B cell (primary cell): ENCODE data around the gene TECPR2. TPM values are rescaled to one million over a fixed set of nuclear protein-coding genes. Genes with fewer than 3 reads are reported as not detected.

Experiments used
- ATAC-seq: fragments of 200-7000 bp; cut with Tn5 transposase; one replicate; pipeline ENCODE4 v1.10.0; 2021; ENCODE audit warnings: low read depth, mild to moderate bottlenecking, moderate number of reproducible peaks, moderate library complexity
- CTCF ChIA-PET: fragments of 350-600 bp; sonication (Branson Sonifier 250); formaldehyde crosslinking; loops from one replicate; lab custom pipeline; 2021; ENCODE audit warnings: antibody characterized with exemption, inconsistent platforms; lab: Charles Lee
- POLR2A ChIA-PET: fragments of 350-600 bp; sonication (Branson Sonifier 250); formaldehyde crosslinking; loops from one replicate; lab custom pipeline; 2021; ENCODE audit warnings: antibody characterized with exemption; lab: Charles Lee
- DNase-seq: peaks from one replicate; pipeline ENCODE4 v3.0.0; 2013
- H2AFZ ChIP-seq: 2 replicates; pipeline ENCODE4 v1.6.1; 2012; ENCODE audit warnings: mild to moderate bottlenecking, low read depth, low read length; ENCODE audit not compliant: insufficient read depth, poor library complexity, severe bottlenecking
- H3K27ac ChIP-seq, 2 donors: 1 replicate in 1 of 2; 2 replicates in 1 of 2; pipeline ENCODE4 v1.5.1; 2012 to 2013; ENCODE audit warnings: low read length in 2 of 2, mild to moderate bottlenecking in 2 of 2, moderate library complexity in 1 of 2
- H3K27me3 ChIP-seq, 4 experiments: fragments of 200-600 bp in 1 of 4; sonication (generic) in 1 of 4; replicated peaks in 1 of 4; 1 replicate in 2 of 4; 2 replicates in 2 of 4; pipeline versions ENCODE4 v1.6.1 to v1.7.0; 2013 to 2016; ENCODE audit warnings: low read length in 3 of 4, mild to moderate bottlenecking in 2 of 4, mixed read lengths in 1 of 4, moderate library complexity in 1 of 4; ENCODE audit not compliant: insufficient read depth in 4 of 4, control insufficient read depth in 3 of 4; ENCODE audit errors: control extremely low read depth in 1 of 4
- H3K36me3 ChIP-seq, 2 experiments: replicated peaks in 1 of 2; 1 replicate in 1 of 2; 2 replicates in 1 of 2; pipeline versions ENCODE4 v1.6.1 to v1.7.1; 2013; ENCODE audit warnings: low read length in 1 of 2; ENCODE audit not compliant: insufficient read depth in 2 of 2, control insufficient read depth in 1 of 2; ENCODE audit errors: control extremely low read depth in 1 of 2, extremely low read depth in 1 of 2
- H3K4me1 ChIP-seq, 2 donors: fragments of 200-600 bp in 1 of 2; sonication (generic) in 1 of 2; 1 replicate in 1 of 2; 2 replicates in 1 of 2; pipeline versions ENCODE4 v1.5.1 to v1.6.1; 2013 to 2017; ENCODE audit warnings: low read length in 2 of 2; ENCODE audit not compliant: control insufficient read depth in 2 of 2, insufficient read depth in 2 of 2
- H3K4me2 ChIP-seq: replicated peaks from 2 replicates; pipeline ENCODE3; 2012; ENCODE audit warnings: mild to moderate bottlenecking, low read depth, low read length; ENCODE audit not compliant: poor library complexity, severe bottlenecking
- H3K4me3 ChIP-seq, 5 experiments: fragments of 200-600 bp in 1 of 5; sonication (generic) in 1 of 5; 1 replicate in 3 of 5; 2 replicates in 2 of 5; pipeline versions ENCODE4 v1.5.1 to v1.7.0; 2011 to 2016; ENCODE audit warnings: low read length in 4 of 5, mild to moderate bottlenecking in 4 of 5, low read depth in 2 of 5, control low read depth in 1 of 5, moderate library complexity in 1 of 5; ENCODE audit not compliant: insufficient read depth in 1 of 5; ENCODE audit errors: control extremely low read depth in 1 of 5, extremely low read depth in 1 of 5
- H3K79me2 ChIP-seq: fragments of 200-600 bp; sonication (generic); one replicate; pipeline ENCODE4 v1.6.0; 2016; ENCODE audit warnings: low read length; ENCODE audit not compliant: control insufficient read depth, insufficient read depth
- H3K9ac ChIP-seq: fragments of 200-600 bp; sonication (generic); 2 replicates; pipeline ENCODE4 v1.6.1; 2017; ENCODE audit warnings: mild to moderate bottlenecking, low read length, moderate library complexity
- H3K9me3 ChIP-seq, 3 donors: one replicate each; pipeline versions ENCODE4 v1.6.1 to v1.7.1; 2013; ENCODE audit warnings: low read length in 2 of 3; ENCODE audit not compliant: control insufficient read depth in 2 of 3, insufficient read depth in 1 of 3; ENCODE audit errors: control extremely low read depth in 1 of 3
- H4K20me1 ChIP-seq: 2 replicates; pipeline ENCODE4 v1.6.0; 2012; ENCODE audit warnings: mild to moderate bottlenecking, low read length; ENCODE audit not compliant: insufficient read depth, control insufficient read depth, poor library complexity, severe bottlenecking
- H3K27ac Mint-ChIP-seq: one replicate; pipeline ENCODE4 v1.8.0; 2021; ENCODE audit warnings: mixed read lengths
- H3K27me3 Mint-ChIP-seq: one replicate; pipeline ENCODE4 v1.8.0; 2021; ENCODE audit warnings: mixed read lengths
- H3K4me1 Mint-ChIP-seq: one replicate; pipeline ENCODE4 v1.8.0; 2021; ENCODE audit warnings: mixed read lengths
- H3K4me3 Mint-ChIP-seq: one replicate; pipeline ENCODE4 v1.8.0; 2021; ENCODE audit warnings: mixed read lengths
- H3K9me3 Mint-ChIP-seq: one replicate; pipeline ENCODE4 v1.8.0; 2022; ENCODE audit warnings: mixed read lengths; ENCODE audit not compliant: insufficient read depth
- CTCF ChIP-seq: fragments of 200-600 bp; IDR thresholded peaks from one replicate; pipeline ENCODE4 v1.8.0; 2022; ENCODE audit warnings: antibody characterized with exemption, mild to moderate bottlenecking
- EZH2 ChIP-seq: IDR thresholded peaks from 2 replicates; pipeline ENCODE4 v1.6.1; 2012; ENCODE audit warnings: borderline replicate concordance, low read depth, mild to moderate bottlenecking, moderate library complexity, low read length; ENCODE audit not compliant: insufficient read depth, poor library complexity, severe bottlenecking
- WGBS: methylation state at CpG from one replicate; pipeline ENCODE4 v1.1.5; 2013; ENCODE audit warnings: missing lambda C conversion rate; ENCODE audit not compliant: insufficient coverage; 5-methylcytosine and 5-hydroxymethylcytosine counted together
- intact Hi-C: fragments of 100-400 bp; cut with micrococcal nuclease; formaldehyde crosslinking; loops from one replicate; pipeline ENCODE4 v1.10.0; 2022
- polyA plus RNA-seq: library from polyadenylated mRNA; depleted of rRNA; stranded (reverse); fragments of >200 nt; gene quantifications from 2 replicates; pipeline ENCODE4 v1.2.3, GENCODE V29; 2012
- total RNA-seq, 2 donors: library from RNA; stranded (reverse); fragments of 120-200 nt in 1 of 2; gene quantifications; 1 replicate in 1 of 2; 2 replicates in 1 of 2; pipeline versions ENCODE4 v1.2.3 to v1.2.4, GENCODE V29; 2013 to 2022

TECPR2 gene
- total and polyA plus RNA-seq, 2 donors (not counting 1 experiment from before 2014, with no cell fraction given) = 4.7 to 10.8 TPM

GRCh38 chr14:102502571-102502970, 139.8 kb downstream of the TECPR2 start:
- Histone ChIP-seq H2AFZ (no peak overlapping the region), H3K4me2 (no peak overlapping the region), H3K4me3 (no peak overlapping the region), H3K9ac (no peak overlapping the region), H3K9me3 (peaks cover 0 to under 1% (median 0%) of the 10 kb centered on the region in 3 donors), H4K20me1 (no peaks in the 10 kb centered on the region), H3K27me3 (no peaks in the 10 kb centered on the region), H3K27ac (no peak overlapping the region), H3K79me2 (no peaks in the 10 kb centered on the region), H3K36me3 (peaks cover 0 to 4% of the 10 kb centered on the region in 2 experiments), H3K4me1 (no peaks in the 10 kb centered on the region)
- Mint-ChIP-seq H3K27me3 (no peaks in the 10 kb centered on the region), H3K27ac (no peak overlapping the region), H3K9me3 (no peaks in the 10 kb centered on the region), H3K4me1 (no peaks in the 10 kb centered on the region), H3K4me3 (no peak overlapping the region)
- DNase-seq (no peak), ATAC-seq (no peak)
- TF ChIP-seq EZH2 = no peak
- TF ChIP-seq CTCF = no peak
- WGBS = 100% methylated on average over 6 of the region's 10 CpGs
- CTCF ChIA-PET = interaction anchor here (0.7 kb wide), 1 partner anchor 270 kb away, joined by 3 read pairs; no protein-coding TSS in a partner anchor
- intact Hi-C loops = no loop called here
- POLR2A ChIA-PET = no interaction called here

GRCh38 chr14:102503641-102504327, 141.0 kb downstream of the TECPR2 start:
- H3K4me3 Mint-ChIP-seq = no peak overlapping the region
- ChIA-PET CTCF (interaction anchor here (1.4 kb wide), 1 partner anchor 66 kb away, joined by 4 read pairs; no protein-coding TSS in a partner anchor), POLR2A (no interaction called here)

More at GRCh38 chr14:102503641-102504327, 141.0 kb downstream of the TECPR2 start:
- Histone ChIP-seq H3K27ac (no peak overlapping the region), H4K20me1 (no peaks in the 10 kb centered on the region), H3K4me2 (no peak overlapping the region), H3K4me3 (no peak overlapping the region), H3K9me3 (peaks cover 0 to 8% (median 0%) of the 10 kb centered on the region in 3 donors), H3K27me3 (no peaks in the 10 kb centered on the region), H3K36me3 (peaks cover 0 to under 1% of the 10 kb centered on the region in 2 experiments), H3K4me1 (no peaks in the 10 kb centered on the region), H3K9ac (no peak overlapping the region), H3K79me2 (no peaks in the 10 kb centered on the region), H2AFZ (no peak overlapping the region)
- DNase-seq (no peak), ATAC-seq (no peak)
- WGBS = 95% methylated on average over 4 of the region's 12 CpGs
- TF ChIP-seq EZH2 (no peak), CTCF (no peak)
- intact Hi-C loops = no loop called here
- H3K4me1 Mint-ChIP-seq = no peaks in the 10 kb centered on the region
- no peak overlapping the region for H3K27ac Mint-ChIP-seq
- no peaks in the 10 kb centered on the region for H3K9me3 Mint-ChIP-seq
- no peaks in the 10 kb centered on the region for H3K27me3 Mint-ChIP-seq
